Activated naive CD4-positive, alpha-beta T cell treated with anti-CD3 and anti-CD28 coated beads, Interleukin-2, amount 50 U/mL, for 72 hours (primary cell): Measurements from ENCODE around the gene RERE. TPM values are rescaled to one million over a fixed set of nuclear protein-coding genes. Genes with fewer than 3 reads are reported as not detected.

Source experiments
- ATAC-seq, 2 donors: fragments of 150-1000 bp; cut with Tn5 transposase; 2 replicates each; pipeline ENCODE4 v1.10.0; 2021; ENCODE audit warnings: mild to moderate bottlenecking in 2 of 2, moderate library complexity in 2 of 2
- DNase-seq, 2 donors: peaks; one replicate each; pipeline ENCODE4 v3.0.0; 2021 to 2022; ENCODE audit warnings: low spot score in 2 of 2
- H3K27ac Mint-ChIP-seq, 2 donors: one replicate each; pipeline ENCODE4 v1.8.0; 2022; ENCODE audit warnings: mild to moderate bottlenecking in 2 of 2, mixed read lengths in 2 of 2
- H3K36me3 Mint-ChIP-seq, 2 donors: one replicate each; pipeline ENCODE4 v1.8.0; 2022; ENCODE audit warnings: mixed read lengths in 2 of 2
- H3K9me3 Mint-ChIP-seq, 2 donors: one replicate each; pipeline ENCODE4 v1.8.0; 2022; ENCODE audit warnings: mixed read lengths in 2 of 2
- total RNA-seq, 2 donors: library from RNA; stranded (reverse); gene quantifications; one replicate each; pipeline ENCODE4 v1.2.3, GENCODE V29; 2022

Gene RERE
- total RNA-seq, 2 donors from 2014 or later = 51.8 to 72.1 TPM

GRCh38 chr1:8680664-8681650 lies 136.5 kb downstream of the RERE start:
- ATAC-seq (peak in 1 of 2 donors; percentile 40), DNase-seq (no peak)
- H3K9me3 Mint-ChIP-seq = no peaks in the 10 kb centered on the region
- peak overlapping the region in 1 of 2 donors; percentile 44 for H3K27ac Mint-ChIP-seq
- peaks cover 0 to 6% of the 10 kb centered on the region in 2 donors for H3K36me3 Mint-ChIP-seq

- peaks cover 0 to 6% of the 10 kb centered on the region in 2 donors for H3K36me3 Mint-ChIP-seq
- DNase-seq (no peak), ATAC-seq (no peak)
- H3K27ac Mint-ChIP-seq = no peak overlapping the region
- H3K9me3 Mint-ChIP-seq = no peaks in the 10 kb centered on the region
These were observed 137.3 kb downstream of the RERE start for GRCh38 chr1:8679929-8680663.

GRCh38 chr1:8679395-8679800 lies 138.0 kb downstream of the RERE start:
- peak; percentile 93 to 98 for ATAC-seq
- no peaks in the 10 kb centered on the region for H3K9me3 Mint-ChIP-seq

GRCh38 chr1:8678673-8679394 lies 138.6 kb downstream of the RERE start:
- peak in 1 of 2 donors; percentile 23 for ATAC-seq
- Mint-ChIP-seq H3K27ac (no peak overlapping the region), H3K9me3 (no peaks in the 10 kb centered on the region), H3K36me3 (peaks cover 0 to 6% of the 10 kb centered on the region in 2 donors)
- no peak for DNase-seq

More at GRCh38 chr1:8679395-8679800, 138.0 kb downstream of the RERE start:
- Mint-ChIP-seq H3K27ac (no peak overlapping the region), H3K36me3 (peaks cover 0 to 6% of the 10 kb centered on the region in 2 donors)
- no peak for DNase-seq

DNA sequence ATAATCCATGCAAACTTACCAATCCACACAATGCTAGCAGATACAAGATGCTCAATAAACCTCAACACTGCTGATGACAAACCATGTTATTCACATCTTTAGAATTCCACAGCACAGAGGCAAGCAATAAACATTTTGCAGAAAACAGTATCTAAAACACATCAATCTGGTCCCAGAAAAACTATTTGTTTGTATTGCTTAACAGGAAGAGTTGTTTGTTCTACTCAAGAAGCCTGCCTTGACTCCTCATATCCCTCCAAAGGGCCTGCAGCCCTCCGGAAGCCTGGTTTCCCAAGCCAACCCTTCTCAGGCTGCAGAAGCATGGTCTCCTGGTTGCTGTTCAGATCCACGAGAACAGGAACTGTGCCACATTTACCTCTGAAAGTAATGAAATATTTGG lies 139.7 kb downstream of the RERE start:
- DNase-seq = no peak
- peaks cover 0 to 6% of the 10 kb centered on the region in 2 donors for H3K36me3 Mint-ChIP-seq
- no peak for ATAC-seq
- no peak overlapping the region for H3K27ac Mint-ChIP-seq
- H3K9me3 Mint-ChIP-seq = no peaks in the 10 kb centered on the region

GRCh38 chr1:8676813-8677212 lies 140.6 kb downstream of the RERE start:
- no peaks in the 10 kb centered on the region for H3K9me3 Mint-ChIP-seq
- no peak for ATAC-seq
- peaks cover 0 to 6% of the 10 kb centered on the region in 2 donors for H3K36me3 Mint-ChIP-seq
- no peak for DNase-seq
- H3K27ac Mint-ChIP-seq = no peak overlapping the region

GRCh38 chr1:8676072-8676471 lies 141.4 kb downstream of the RERE start:
- Mint-ChIP-seq H3K27ac (no peak overlapping the region), H3K9me3 (no peaks in the 10 kb centered on the region), H3K36me3 (peaks cover 0 to 6% of the 10 kb centered on the region in 2 donors)
- DNase-seq (no peak), ATAC-seq (no peak)

DNA sequence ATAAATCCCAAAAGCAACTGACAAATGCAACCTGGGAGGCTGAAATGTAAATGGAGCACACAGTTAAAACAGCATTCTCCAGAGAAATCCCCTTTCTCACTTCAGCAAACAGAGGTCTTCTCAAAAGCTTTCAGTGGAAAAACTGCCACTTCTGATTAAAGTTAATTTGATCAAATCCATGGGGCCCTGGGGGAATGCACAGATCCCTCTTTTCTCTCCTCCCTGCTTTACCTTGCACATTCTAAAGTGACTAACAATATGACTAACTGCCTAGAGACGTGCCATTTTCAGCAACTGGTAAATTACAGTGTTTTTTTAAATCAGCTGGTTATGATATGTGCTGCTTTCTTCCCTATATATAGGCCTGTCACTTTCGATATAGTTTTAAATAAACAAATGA lies 142.5 kb downstream of the RERE start:
- ATAC-seq (no peak), DNase-seq (no peak)
- Mint-ChIP-seq H3K9me3 (no peaks in the 10 kb centered on the region), H3K27ac (no peak overlapping the region), H3K36me3 (peaks cover 0 to 6% of the 10 kb centered on the region in 2 donors)

DNA sequence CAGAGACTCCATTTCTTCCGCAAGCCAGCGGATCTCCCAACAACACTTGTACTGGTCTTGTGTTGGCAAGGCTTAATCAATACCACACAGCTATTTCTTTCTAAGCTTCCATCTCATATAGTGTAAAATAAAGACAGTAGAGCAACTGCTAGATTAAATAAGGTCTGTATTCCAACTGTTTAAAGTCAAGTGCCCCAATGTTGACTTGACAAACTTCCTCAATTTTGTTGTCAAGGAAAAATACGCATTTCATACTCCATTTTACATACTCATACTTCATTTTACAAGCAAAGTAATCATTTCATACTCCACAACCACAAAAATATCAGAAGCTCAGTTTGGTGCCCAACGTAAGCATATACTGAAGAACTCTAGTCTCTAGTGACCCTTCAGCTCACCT lies 143.0 kb downstream of the RERE start:
- ATAC-seq (no peak), DNase-seq (no peak)
- Mint-ChIP-seq H3K9me3 (no peaks in the 10 kb centered on the region), H3K36me3 (peaks cover 0 to 6% of the 10 kb centered on the region in 2 donors), H3K27ac (no peak overlapping the region)

DNA sequence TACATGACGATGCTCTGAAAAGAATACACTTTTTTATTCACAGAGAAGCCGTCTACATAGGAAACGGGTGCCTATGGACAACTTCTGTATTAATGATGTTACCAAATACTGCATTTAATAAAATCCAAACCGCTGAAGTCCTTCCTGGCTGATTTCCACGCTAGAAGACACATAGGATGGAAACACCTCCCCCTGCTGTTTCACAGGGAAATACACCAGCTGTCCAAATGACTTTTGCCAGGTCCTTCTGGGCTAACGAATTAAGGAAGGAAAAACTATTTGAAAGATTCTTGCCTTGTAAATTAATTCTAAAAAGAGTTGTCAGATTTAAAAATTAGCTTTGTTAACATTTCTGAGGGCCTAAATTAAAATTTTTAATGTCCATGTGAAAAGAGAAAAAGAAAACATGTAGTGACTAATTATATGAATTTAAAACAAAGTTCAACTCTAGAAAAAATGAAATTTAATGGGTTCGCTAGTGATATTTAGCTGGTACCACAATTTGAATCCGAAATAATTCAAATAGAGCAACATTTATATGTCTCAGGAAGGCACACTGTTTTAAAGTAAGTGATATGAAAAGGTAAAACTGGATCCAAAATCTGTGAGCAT lies 146.0 kb downstream of the RERE start:
- ATAC-seq = no peak
- Mint-ChIP-seq H3K27ac (no peak overlapping the region), H3K9me3 (no peaks in the 10 kb centered on the region), H3K36me3 (no peaks in the 10 kb centered on the region)
- no peak for DNase-seq

DNA sequence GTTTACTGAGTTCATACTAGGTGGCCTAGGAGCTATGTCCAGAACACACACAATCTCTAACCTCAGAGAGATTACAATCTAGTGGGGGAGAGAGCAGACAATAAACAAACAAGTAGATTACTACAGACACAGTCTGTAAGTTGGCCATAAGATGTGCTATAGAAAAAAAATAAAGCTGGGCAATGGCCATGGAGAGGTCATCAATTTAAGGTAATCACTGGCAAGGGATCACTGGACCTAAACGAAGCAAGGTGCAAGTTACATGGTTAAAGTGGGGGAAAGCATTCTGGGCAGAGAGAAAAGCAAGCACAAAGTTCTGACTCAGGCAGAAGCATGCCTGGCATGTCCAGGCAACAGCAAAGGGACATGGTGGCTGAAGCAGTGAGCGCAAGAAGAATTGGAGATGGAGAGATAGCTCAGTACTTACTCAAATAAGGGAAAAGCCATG lies 147.0 kb downstream of the RERE start:
- Mint-ChIP-seq H3K27ac (peak overlapping the region; percentile 3 to 27), H3K9me3 (no peaks in the 10 kb centered on the region), H3K36me3 (no peaks in the 10 kb centered on the region)
- DNase-seq (no peak), ATAC-seq (no peak)

GRCh38 chr1:8669606-8670335 lies 147.7 kb downstream of the RERE start:
- DNase-seq (no peak), ATAC-seq (peak; percentile 85 to 88)
- no peaks in the 10 kb centered on the region for H3K36me3 Mint-ChIP-seq
- no peaks in the 10 kb centered on the region for H3K9me3 Mint-ChIP-seq
- peak overlapping the region; percentile 10 to 27 for H3K27ac Mint-ChIP-seq

GRCh38 chr1:8667869-8668594 lies 149.4 kb downstream of the RERE start:
- H3K9me3 Mint-ChIP-seq = no peaks in the 10 kb centered on the region
- H3K36me3 Mint-ChIP-seq = no peaks in the 10 kb centered on the region
- DNase-seq = no peak
- no peak overlapping the region for H3K27ac Mint-ChIP-seq
- no peak for ATAC-seq

GRCh38 chr1:8666389-8667167 lies 150.9 kb downstream of the RERE start:
- ATAC-seq (peak in 1 of 2 donors; percentile 38), DNase-seq (no peak)
- Mint-ChIP-seq H3K27ac (no peak overlapping the region), H3K36me3 (no peaks in the 10 kb centered on the region), H3K9me3 (no peaks in the 10 kb centered on the region)
